ENCODE data around the gene PDXDC1. TPM values are rescaled to one million over a fixed set of nuclear protein-coding genes. Genes with fewer than 3 reads are reported as not detected.

Gene PDXDC1
- total RNA-seq (2022; extraction: Qiagen RNA extraction; ENCODE audit: low read depth): 63.1 to 75.8 TPM (median 72.8 TPM) in 5 replicates

GRCh38 chr16:14974656-14975417 lies at the start of gene PDXDC1:
Gene PDXDC1 (plus strand): TSS chr16:14975026. CDS start chr16:14975200, 174 bp downstream.

GRCh38 chr16:14937143-14937542 lies 37.7 kb upstream of the PDXDC1 start, which contains the start of gene NPIPA1:
Gene NPIPA1 (plus strand): TSS chr16:14937443. CDS start chr16:14937443, 0 bp downstream.

GRCh38 chr16:15093955-15094827 lies 119.4 kb downstream of the PDXDC1 start, which contains the start of gene RRN3:
Gene RRN3 (minus strand): TSS chr16:15094272. CDS start chr16:15094233, 39 bp downstream.

Other genes with a start within 250 kb of the PDXDC1 start
- gene NPIPA2, start 232.5 kb upstream of the PDXDC1 start, total RNA-seq (2022; extraction: Qiagen RNA extraction; ENCODE audit: low read depth): 0.39 to 2.0 TPM (median 1.1 TPM) in 5 replicates
- 92.3 to 104 TPM (median 95.3 TPM) in 5 replicates for gene NOMO1, start 141.3 kb upstream of the PDXDC1 start, total RNA-seq (2022; extraction: Qiagen RNA extraction; ENCODE audit: low read depth)
- gene NPIPA1, start 37.6 kb upstream of the PDXDC1 start, total RNA-seq (2022; extraction: Qiagen RNA extraction; ENCODE audit: low read depth): 31.2 to 51.6 TPM (median 49.4 TPM) in 5 replicates
- gene NTAN1, start 81.0 kb downstream of the PDXDC1 start, total RNA-seq (2022; extraction: Qiagen RNA extraction; ENCODE audit: low read depth): 37.3 to 47.9 TPM (median 42.5 TPM) in 5 replicates
- 41.5 to 49.3 TPM (median 42.7 TPM) in 5 replicates for gene RRN3, start 119.2 kb downstream of the PDXDC1 start, total RNA-seq (2022; extraction: Qiagen RNA extraction; ENCODE audit: low read depth)